GM06990 (cell line): ENCODE results near the gene VAV3.

Experiments used
- DNase-seq: peaks from one replicate; pipeline ENCODE4 v3.0.0-alpha.2; 2011; ENCODE audit not compliant: insufficient read length; ENCODE audit errors: extremely low read depth
- H3K27me3 ChIP-seq: replicated peaks from 2 replicates; pipeline ENCODE4 v1.6.0; 2011; ENCODE audit warnings: low read length; ENCODE audit not compliant: control insufficient read depth, insufficient read depth
- H3K36me3 ChIP-seq: 2 replicates; pipeline ENCODE4 v1.5.1; 2011; ENCODE audit warnings: low read length; ENCODE audit not compliant: control insufficient read depth, insufficient read depth
- H3K4me3 ChIP-seq: replicated peaks from 2 replicates; pipeline ENCODE4 v1.5.1; 2011; ENCODE audit warnings: low read depth, mild to moderate bottlenecking, control low read depth, low read length
- TF ChIP-seq, protein P1 (sequence below): IDR thresholded peaks from 2 replicates; pipeline ENCODE4 v1.5.1; 2011; ENCODE audit warnings: low read length, control low read depth, mild to moderate bottlenecking, inconsistent platforms; ENCODE audit not compliant: insufficient read depth, poor library complexity, severe bottlenecking

VAV3 gene

DNA sequence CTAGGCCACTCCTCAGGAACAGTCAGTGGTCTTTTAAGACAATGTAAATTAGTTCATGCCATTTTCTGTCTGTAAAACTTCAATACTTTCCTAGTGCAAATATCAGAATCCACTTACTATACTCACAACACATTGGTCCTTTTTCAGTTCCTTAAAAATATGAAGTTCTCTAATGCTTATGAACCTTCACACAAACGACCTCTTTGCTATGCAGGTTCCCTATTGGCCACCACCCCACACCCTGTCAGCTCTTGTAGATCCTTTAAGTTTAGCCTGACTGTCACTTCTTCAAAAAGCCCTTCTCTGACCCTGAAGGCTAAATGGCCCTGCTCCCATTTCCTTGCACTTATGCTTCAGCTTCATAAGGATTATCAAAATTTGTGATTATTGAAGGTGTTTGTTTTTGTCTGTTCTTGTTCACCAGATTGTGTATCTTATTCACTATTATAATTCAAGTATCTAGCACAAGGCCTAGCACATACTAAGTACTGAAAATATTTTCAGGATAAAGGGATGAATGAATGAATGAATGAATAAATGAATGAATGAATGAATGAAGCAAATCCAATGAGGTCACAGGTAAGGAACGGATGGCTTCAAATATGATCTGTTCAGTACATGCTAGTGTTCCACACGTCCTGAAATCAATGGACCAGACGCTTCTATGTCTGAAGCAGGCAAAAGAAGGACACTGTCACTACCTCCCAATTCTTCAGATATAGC is 373.9 kb downstream of the VAV3 start:
- DNase-seq: peak; percentile 7
- TF ChIP-seq, protein P1, sequence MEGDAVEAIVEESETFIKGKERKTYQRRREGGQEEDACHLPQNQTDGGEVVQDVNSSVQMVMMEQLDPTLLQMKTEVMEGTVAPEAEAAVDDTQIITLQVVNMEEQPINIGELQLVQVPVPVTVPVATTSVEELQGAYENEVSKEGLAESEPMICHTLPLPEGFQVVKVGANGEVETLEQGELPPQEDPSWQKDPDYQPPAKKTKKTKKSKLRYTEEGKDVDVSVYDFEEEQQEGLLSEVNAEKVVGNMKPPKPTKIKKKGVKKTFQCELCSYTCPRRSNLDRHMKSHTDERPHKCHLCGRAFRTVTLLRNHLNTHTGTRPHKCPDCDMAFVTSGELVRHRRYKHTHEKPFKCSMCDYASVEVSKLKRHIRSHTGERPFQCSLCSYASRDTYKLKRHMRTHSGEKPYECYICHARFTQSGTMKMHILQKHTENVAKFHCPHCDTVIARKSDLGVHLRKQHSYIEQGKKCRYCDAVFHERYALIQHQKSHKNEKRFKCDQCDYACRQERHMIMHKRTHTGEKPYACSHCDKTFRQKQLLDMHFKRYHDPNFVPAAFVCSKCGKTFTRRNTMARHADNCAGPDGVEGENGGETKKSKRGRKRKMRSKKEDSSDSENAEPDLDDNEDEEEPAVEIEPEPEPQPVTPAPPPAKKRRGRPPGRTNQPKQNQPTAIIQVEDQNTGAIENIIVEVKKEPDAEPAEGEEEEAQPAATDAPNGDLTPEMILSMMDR: no peak
- Histone ChIP-seq H3K27me3 (no peaks in the 10 kb centered on the region), H3K4me3 (no peak overlapping the region), H3K36me3 (no peaks in the 10 kb centered on the region)

DNA sequence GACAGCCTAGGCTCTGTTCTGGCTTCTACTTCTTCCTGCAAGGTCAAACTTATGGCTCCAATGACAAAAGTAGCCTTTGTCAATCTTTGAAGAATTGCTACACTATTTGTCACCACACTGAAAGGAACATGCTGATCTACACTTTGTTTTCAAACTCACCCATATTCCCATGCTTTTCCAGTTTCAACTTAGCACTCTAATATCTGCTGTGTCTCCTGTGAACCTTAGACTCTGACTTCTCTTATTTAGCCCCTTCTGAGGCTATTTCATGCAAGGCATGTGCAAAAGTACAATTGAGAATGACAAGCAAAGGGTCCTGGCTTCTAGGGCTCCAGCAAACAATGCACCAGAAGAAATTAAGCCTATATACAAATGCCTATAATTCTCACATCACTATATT is 374.9 kb downstream of the VAV3 start:
- no peak for DNase-seq
- TF ChIP-seq, protein P1: no peak
- no peaks in the 10 kb centered on the region for H3K36me3 ChIP-seq
- no peaks in the 10 kb centered on the region for H3K27me3 ChIP-seq
- H3K4me3 ChIP-seq: no peak overlapping the region

GRCh38 chr1:107588321-107588720 is 376.7 kb downstream of the VAV3 start:
- Histone ChIP-seq H3K36me3 (no peaks in the 10 kb centered on the region), H3K4me3 (no peak overlapping the region), H3K27me3 (no peaks in the 10 kb centered on the region)
- TF ChIP-seq, protein P1: no peak
- DNase-seq: no peak

GRCh38 chr1:107575226-107575625 is 389.8 kb downstream of the VAV3 start:
- TF ChIP-seq, protein P1: no peak
- no peaks in the 10 kb centered on the region for H3K27me3 ChIP-seq
- DNase-seq: no peak
- no peak overlapping the region for H3K4me3 ChIP-seq
- H3K36me3 ChIP-seq: no peaks in the 10 kb centered on the region

GRCh38 chr1:107574044-107574443 is 390.9 kb downstream of the VAV3 start:
- TF ChIP-seq, protein P1: no peak
- Histone ChIP-seq H3K4me3 (no peak overlapping the region), H3K36me3 (no peaks in the 10 kb centered on the region), H3K27me3 (no peaks in the 10 kb centered on the region)
- no peak for DNase-seq
